ENCODE measurements around the gene INTS14. TPM values are rescaled to one million over a fixed set of nuclear protein-coding genes. Genes with fewer than 3 reads are reported as not detected.
"Not testable (repeated sequence)": the region's sequence is repeated elsewhere in the genome, so short reads cannot be mapped to it uniquely, and the experiment has no call there.

The INTS14 gene
- total RNA-seq, 1 donor from 2014 or later: 25.0 TPM

DNA sequence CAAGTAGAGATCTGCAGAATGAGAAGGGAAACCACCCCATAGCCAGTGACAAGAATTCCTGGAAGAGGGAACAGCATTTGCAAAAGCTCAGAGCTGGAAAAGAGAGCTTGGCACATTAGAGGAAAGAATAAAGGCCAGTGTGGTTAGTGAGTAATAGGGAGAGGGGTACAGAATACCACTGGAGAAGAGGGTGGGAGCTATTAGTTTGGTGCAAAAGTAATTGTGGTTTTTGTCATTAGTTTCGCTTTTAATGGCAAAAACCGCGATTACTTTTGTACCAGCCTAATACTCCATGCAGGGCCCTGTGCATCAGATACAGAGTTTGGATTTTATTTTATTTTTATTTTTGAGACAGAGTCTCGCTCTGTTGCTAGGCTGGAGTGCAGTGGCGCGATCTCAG is 20.6 kb upstream of the INTS14 start:
- DNase-seq (ENCODE audit: low spot score): no peak

GRCh38 chr15:65630760-65631159 is 19.8 kb upstream of the INTS14 start:
- no peak for DNase-seq (ENCODE audit: low spot score)

DNA sequence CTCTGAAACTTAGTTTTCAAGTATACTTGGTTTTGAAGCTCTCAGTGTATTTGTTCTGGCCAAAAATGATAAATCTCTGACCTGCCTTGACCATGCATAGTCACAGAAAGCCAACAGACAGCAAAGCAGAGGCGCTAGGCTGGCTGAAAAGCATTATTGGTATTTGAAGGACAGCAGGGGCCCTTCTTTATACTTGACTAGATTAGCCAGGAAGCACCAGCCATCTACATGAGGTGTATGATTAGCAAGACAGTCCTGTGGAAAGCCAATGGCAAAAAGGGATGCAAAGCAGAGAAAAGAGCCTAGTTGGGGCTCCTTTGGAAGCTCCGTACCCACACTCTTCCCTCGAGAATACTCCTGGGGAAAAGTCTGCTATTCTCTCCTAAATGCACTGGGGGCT is 18.6 kb upstream of the INTS14 start:
- no peak for DNase-seq (ENCODE audit: low spot score)

DNA sequence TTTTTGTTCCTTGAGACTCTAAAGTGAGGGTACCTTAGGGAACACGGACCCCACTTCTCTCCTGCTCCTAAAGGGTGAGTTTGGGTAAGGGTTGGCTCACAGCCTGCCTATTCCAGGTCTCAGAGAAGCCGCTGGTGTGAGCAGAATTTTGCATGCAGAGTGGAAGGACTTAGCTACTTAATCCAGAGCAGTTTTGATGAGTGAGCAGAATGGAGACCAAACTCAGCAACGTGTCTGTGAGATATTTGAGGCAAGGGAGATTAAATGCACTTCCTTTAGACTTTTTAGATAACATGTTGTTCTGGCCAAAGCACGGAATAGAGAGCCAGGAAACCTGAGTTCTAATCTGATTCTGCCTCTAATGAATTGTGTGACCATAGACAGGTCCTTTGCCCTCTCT is 15.9 kb upstream of the INTS14 start:
- DNase-seq (ENCODE audit: low spot score): no peak

GRCh38 chr15:65623103-65623502 is 12.2 kb upstream of the INTS14 start:
- no peak for DNase-seq (ENCODE audit: low spot score)

- DNase-seq (ENCODE audit: low spot score): no peak
Measured at GRCh38 chr15:65621638-65622037, 10.7 kb upstream of the INTS14 start, which contains the start of gene SLC24A1. Gene SLC24A1 (plus strand): TSS chr15:65621938. CDS start chr15:65624081, 2,143 bp downstream.

GRCh38 chr15:65620833-65621232 is 9.9 kb upstream of the INTS14 start:
- DNase-seq (ENCODE audit: low spot score): no peak

GRCh38 chr15:65619626-65620290 is 8.8 kb upstream of the INTS14 start:
- peak; percentile 66 for DNase-seq (ENCODE audit: low spot score)

DNA sequence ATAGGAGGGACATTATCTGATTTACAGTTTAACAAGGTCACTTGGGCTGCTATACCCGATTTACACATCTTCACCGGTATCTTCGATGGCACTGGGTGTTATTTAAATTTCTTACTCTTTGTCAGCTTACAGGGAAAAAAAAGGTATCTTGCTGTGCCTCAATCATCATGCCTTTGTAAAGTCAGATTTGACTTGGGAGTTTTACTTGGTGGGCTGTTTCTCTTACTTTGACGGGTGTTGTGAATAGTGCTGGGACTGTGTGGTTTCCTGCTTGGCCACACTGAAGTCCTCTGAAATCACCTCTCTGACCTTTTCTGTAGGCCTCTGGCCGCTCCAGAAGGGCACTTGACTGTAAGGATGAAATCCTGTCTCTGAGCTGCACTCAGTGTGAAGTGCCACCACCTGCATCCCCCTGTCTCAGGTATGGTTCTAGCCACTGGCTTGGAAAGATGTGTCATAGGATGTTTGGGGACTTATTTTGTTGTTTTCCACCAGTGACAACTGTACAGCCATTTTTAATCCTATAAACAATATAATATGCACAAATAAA is 7.7 kb upstream of the INTS14 start:
- DNase-seq (ENCODE audit: low spot score): no peak

GRCh38 chr15:65615887-65616286 is 5.0 kb upstream of the INTS14 start:
- DNase-seq (ENCODE audit: low spot score): not testable (repeated sequence)

DNA sequence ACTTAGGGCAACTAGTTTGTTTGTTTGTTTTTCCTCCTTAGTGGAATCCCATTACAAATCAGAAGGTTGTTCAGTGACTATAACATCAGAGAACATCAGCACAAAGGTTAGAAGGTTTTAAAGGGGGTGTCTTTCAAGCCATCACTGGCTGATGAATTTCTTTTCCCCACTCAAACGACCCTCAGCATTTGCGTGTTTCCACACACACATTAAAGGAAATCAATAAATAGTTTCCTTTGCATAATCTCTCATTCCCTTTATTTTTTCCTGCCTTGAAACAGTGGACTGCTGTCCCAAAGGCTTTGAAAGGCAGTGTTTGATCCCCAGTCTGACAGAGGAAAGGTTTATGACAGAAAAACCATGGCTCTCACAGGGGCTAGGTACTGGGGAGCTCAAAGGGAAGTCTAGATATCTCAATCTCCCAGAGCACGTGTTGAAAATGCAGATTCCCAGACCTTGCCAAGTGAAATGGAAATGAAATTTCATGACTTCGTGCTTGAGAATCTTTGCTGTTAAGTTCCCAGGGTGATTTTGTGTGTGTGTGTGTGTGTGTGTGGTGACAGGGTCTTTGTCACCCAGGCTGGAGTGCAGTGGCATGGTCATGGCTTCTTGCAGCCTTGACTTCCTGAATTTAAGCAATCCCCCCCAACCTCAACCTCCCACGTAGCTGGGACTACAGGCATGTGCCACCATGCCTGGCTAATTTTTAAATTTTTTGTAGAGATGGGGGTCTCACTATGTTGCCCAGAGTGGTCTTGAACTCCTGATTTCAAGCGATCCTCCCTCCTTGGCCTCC is 2.2 kb upstream of the INTS14 start:
- DNase-seq (ENCODE audit: low spot score): no peak

- DNase-seq (ENCODE audit: low spot score): no peak
Measured at GRCh38 chr15:65612616-65612946, 1.6 kb upstream of the INTS14 start.

- DNase-seq (ENCODE audit: low spot score): no peak
Measured at GRCh38 chr15:65611888-65612615, 1.1 kb upstream of the INTS14 start.

GRCh38 chr15:65603559-65603958 is 7.4 kb downstream of the INTS14 start:
- no peak for DNase-seq (ENCODE audit: low spot score)

GRCh38 chr15:65603134-65603533 is 7.8 kb downstream of the INTS14 start:
- no peak for DNase-seq (ENCODE audit: low spot score)

DNA sequence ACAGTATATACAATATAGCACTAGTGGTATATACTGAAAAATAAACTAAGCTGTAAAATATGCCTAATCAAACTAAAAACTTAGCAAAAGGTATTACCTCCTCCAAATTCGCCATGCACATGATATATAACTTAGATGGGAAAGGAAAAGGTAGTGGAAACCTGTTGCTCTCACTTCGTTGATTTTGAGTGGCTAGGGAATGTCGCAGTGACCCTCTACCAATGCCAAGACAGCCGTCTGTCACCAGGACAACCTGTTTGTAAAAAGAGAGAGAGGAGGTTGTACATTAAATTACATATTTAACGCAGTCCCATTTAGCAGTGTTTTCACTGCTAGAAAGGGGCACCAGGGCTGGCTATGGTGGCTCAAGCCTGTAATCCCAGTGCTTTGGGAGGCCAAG is 11.3 kb downstream of the INTS14 start:
- DNase-seq (ENCODE audit: low spot score): no peak

DNA sequence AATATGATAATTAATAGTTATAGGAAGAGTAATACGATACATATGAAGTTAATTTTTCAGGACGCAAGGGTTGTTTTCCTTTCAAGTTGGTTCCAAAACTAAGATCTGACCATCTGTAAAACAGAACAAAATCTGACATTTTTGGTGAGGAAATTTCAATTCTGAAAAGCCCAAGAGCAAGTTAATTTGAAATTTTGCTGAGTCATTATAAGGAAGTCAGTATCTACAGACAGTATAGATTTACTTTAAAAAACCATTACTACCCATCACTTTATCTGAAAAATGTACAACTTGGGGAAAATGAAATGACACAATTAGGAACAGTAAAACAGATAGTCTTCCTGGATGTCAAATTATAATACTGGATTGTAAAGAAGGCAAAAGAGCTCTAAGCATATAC is 12.5 kb downstream of the INTS14 start:
- DNase-seq (ENCODE audit: low spot score): no peak

- DNase-seq (ENCODE audit: low spot score): no peak
Measured at GRCh38 chr15:65595960-65596359, 15.0 kb downstream of the INTS14 start.

DNA sequence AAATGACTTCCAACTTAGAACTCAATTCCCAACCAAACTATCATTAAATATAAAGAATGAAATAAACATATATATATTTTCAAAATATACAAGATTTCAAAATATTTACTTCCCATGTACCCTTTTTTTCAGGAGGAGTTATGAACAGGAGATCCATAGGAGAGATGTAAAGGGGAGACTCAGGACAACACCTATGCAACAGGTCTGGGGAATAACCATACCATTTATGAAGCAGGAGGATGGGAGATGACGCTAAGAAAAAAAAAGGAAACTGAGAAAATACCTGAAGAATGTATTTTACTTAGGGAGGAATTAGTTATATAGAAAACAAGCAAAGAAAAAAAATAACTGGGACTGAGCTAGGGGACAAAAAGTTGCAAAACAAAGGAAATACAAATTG is 23.8 kb downstream of the INTS14 start:
- DNase-seq (ENCODE audit: low spot score): no peak

GRCh38 chr15:65584241-65584640 is 26.7 kb downstream of the INTS14 start:
- no peak for DNase-seq (ENCODE audit: low spot score)

- DNase-seq (ENCODE audit: low spot score): peak; percentile 14
Measured at GRCh38 chr15:65583701-65584100, 27.2 kb downstream of the INTS14 start.

DNA sequence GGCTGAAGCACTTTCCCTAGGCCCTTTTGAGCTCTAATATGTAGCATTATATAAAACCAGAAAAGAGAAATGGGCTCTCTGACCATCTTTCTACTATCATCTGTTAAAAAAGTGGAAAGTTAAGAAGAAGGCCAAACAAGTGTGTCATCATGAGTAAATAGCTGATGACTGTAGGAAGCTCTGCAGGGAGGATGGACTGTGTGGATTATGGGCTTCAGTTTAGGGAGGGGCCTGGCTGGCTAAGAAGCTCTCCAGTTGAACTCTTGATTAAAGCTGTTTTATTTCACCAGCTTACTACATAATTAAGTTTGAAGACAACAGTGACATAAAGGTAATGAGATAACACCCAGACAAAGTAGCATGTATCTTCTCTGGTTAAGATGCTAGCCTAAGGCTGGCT is 30.6 kb downstream of the INTS14 start:
- peak; percentile 89 for DNase-seq (ENCODE audit: low spot score)

All from umbilical cord (tissue), 2 donors.